ENCODE measurements around the gene EIF4EBP3. TPM values are rescaled to one million over a fixed set of nuclear protein-coding genes. Genes with fewer than 3 reads are reported as not detected.

Gene EIF4EBP3
- total and polyA plus RNA-seq, 2 donors (not counting 1 experiment from before 2014, with no cell fraction given): 15.0 to 18.2 TPM

DNA sequence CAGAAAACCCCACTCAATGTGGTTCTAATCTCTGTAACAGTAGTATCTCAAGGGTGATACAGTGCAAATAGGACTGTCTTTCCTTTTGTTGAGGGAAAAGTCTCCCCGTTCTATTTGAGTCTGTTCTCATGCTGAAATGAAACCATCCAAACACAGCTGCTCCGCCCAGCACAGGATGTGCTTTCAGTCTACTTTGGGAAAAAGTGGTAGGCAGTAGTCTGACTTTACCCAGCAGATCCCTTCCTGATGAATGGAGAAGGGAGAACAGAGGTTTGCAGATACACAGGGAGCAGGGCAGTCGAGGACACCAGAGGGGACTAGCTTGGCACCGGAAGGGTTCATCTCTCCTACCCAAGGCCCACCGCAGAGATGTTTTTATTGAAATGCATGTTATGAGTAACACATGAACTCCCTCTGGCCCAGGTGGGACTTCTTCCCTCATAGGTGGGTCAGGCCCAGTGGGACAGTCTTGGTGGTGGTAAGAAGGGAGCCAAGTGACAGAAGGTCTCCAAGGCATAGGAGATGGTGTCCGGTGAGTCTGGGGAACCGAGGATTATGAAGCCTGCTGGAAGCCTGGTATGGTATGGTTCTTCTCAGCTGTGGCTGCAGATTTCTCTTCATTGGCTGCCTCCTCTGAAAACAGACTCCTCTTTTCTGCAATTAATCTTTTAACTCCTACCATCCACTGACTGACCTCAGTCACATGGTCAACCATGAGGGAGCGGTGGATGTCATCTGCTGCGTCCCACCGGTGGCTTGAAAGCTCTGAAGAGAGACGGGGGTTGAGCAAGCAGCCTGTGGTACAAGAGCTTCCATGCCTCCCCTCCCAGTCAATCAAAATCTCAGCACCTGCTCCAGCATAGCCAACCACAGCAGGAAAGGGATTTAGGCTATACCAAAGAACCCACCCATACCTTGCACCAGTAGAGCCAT is 3.0 kb downstream of the EIF4EBP3 start:
- H3K27ac Mint-ChIP-seq: peak overlapping the region; percentile 70
- H4K20me1 ChIP-seq (ENCODE audit: control insufficient read depth, insufficient read depth, low read length, poor library complexity, severe bottlenecking): peaks cover 3% of the 10 kb centered on the region
- peak overlapping the region; percentile 30 for H3K4me3 Mint-ChIP-seq
- peaks cover 10 to 34% of the 10 kb centered on the region in 2 donors for H3K4me1 ChIP-seq (ENCODE audit: control insufficient read depth in 2 of 2, insufficient read depth in 2 of 2, low read length in 2 of 2)
- DNase-seq (no peak), ATAC-seq (ENCODE audit: low read depth) (no peak)
- H3K79me2 ChIP-seq (ENCODE audit: control insufficient read depth, insufficient read depth, low read length): peaks cover 16% of the 10 kb centered on the region
- CTCF ChIA-PET: interaction anchor here (1.3 kb wide), 1 partner anchor 96 kb away, joined by 4 read pairs; no protein-coding TSS in a partner anchor
- no peaks in the 10 kb centered on the region for H3K9me3 ChIP-seq (ENCODE audit: control extremely low read depth in 1 of 3, control insufficient read depth in 2 of 3, insufficient read depth in 1 of 3, low read length in 2 of 3)
- no peak overlapping the region for H3K9ac ChIP-seq (ENCODE audit: low read length)
- TF ChIP-seq CTCF (IDR thresholded peaks at IDR 0.05) (no peak), EZH2 (IDR thresholded peaks at IDR 0.05; ENCODE audit: borderline replicate concordance, insufficient read depth, low read depth, low read length, poor library complexity, severe bottlenecking) (no peak)
- H3K27ac ChIP-seq (ENCODE audit: low read length in 2 of 2): peak overlapping the region in 1 of 2 donors; percentile 85
- POLR2A ChIA-PET: interaction anchor here (0.5 to 0.6 kb wide), 2 partner anchors 19 to 298 kb away, joined by 4 read pairs; no protein-coding TSS in a partner anchor
- 99% methylated on average over 8 of the region's 11 CpGs for WGBS (ENCODE audit: insufficient coverage)
- H3K27me3 Mint-ChIP-seq: no peaks in the 10 kb centered on the region
- H3K4me2 ChIP-seq (replicated peaks; ENCODE audit: low read depth, low read length, poor library complexity, severe bottlenecking): no peak overlapping the region
- peaks cover 52% of the 10 kb centered on the region for H3K4me1 Mint-ChIP-seq
- no peaks in the 10 kb centered on the region for H3K27me3 ChIP-seq (replicated peaks in 1 of 4; ENCODE audit: control extremely low read depth in 1 of 4, control insufficient read depth in 3 of 4, insufficient read depth in 4 of 4, low read length in 3 of 4)
- no peak overlapping the region for H2AFZ ChIP-seq (ENCODE audit: insufficient read depth, low read depth, low read length, poor library complexity, severe bottlenecking)
- intact Hi-C loops (cut with micrococcal nuclease): no loop called here
- no peak overlapping the region for H3K4me3 ChIP-seq (ENCODE audit: control extremely low read depth in 1 of 5, extremely low read depth in 1 of 5, insufficient read depth in 1 of 5, low read depth in 2 of 5, low read length in 4 of 5)
- H3K9me3 Mint-ChIP-seq (ENCODE audit: insufficient read depth): no peaks in the 10 kb centered on the region
- peaks cover 0 to 29% of the 10 kb centered on the region in 2 experiments for H3K36me3 ChIP-seq (replicated peaks in 1 of 2; ENCODE audit: control extremely low read depth in 1 of 2, control insufficient read depth in 1 of 2, extremely low read depth in 1 of 2, insufficient read depth in 2 of 2, low read length in 1 of 2)

DNA sequence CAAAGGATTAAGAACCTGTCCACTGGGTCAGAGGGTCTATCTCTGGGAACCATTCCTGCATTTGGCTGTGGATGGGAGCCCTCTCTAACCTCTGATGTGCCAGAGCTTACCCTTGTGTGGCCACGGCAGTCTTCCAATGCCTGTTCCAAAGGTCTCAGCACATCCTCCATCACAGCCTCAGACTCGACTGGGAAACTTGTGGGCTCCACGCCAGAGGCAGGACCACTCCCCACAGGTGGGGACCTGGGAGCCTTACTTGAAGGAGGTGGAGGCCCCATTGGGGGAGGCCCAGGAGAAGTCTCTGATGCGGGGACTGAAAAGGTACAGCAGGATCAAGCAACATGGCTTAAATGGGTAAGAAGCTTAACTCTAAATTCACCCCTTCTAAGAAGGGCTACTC is 4.4 kb downstream of the EIF4EBP3 start:
- Histone ChIP-seq H3K79me2 (ENCODE audit: control insufficient read depth, insufficient read depth, low read length) (peaks cover 31% of the 10 kb centered on the region), H3K27me3 (replicated peaks in 1 of 4; ENCODE audit: control extremely low read depth in 1 of 4, control insufficient read depth in 3 of 4, insufficient read depth in 4 of 4, low read length in 3 of 4) (no peaks in the 10 kb centered on the region), H3K27ac (ENCODE audit: low read length in 2 of 2) (no peak overlapping the region), H4K20me1 (ENCODE audit: control insufficient read depth, insufficient read depth, low read length, poor library complexity, severe bottlenecking) (peaks cover 4% of the 10 kb centered on the region), H2AFZ (ENCODE audit: insufficient read depth, low read depth, low read length, poor library complexity, severe bottlenecking) (no peak overlapping the region), H3K4me1 (ENCODE audit: control insufficient read depth in 2 of 2, insufficient read depth in 2 of 2, low read length in 2 of 2) (peaks cover 23 to 47% of the 10 kb centered on the region in 2 donors), H3K4me3 (ENCODE audit: control extremely low read depth in 1 of 5, extremely low read depth in 1 of 5, insufficient read depth in 1 of 5, low read depth in 2 of 5, low read length in 4 of 5) (no peak overlapping the region), H3K36me3 (replicated peaks in 1 of 2; ENCODE audit: control extremely low read depth in 1 of 2, control insufficient read depth in 1 of 2, extremely low read depth in 1 of 2, insufficient read depth in 2 of 2, low read length in 1 of 2) (peaks cover 0 to 29% of the 10 kb centered on the region in 2 experiments), H3K9ac (ENCODE audit: low read length) (no peak overlapping the region), H3K9me3 (ENCODE audit: control extremely low read depth in 1 of 3, control insufficient read depth in 2 of 3, insufficient read depth in 1 of 3, low read length in 2 of 3) (no peaks in the 10 kb centered on the region), H3K4me2 (replicated peaks; ENCODE audit: low read depth, low read length, poor library complexity, severe bottlenecking) (no peak overlapping the region)
- ChIA-PET POLR2A (no interaction called here), CTCF (no interaction called here)
- Mint-ChIP-seq H3K27ac (peak overlapping the region; percentile 26), H3K4me3 (no peak overlapping the region), H3K27me3 (no peaks in the 10 kb centered on the region), H3K9me3 (ENCODE audit: insufficient read depth) (no peaks in the 10 kb centered on the region), H3K4me1 (peaks cover 65% of the 10 kb centered on the region)
- TF ChIP-seq EZH2 (IDR thresholded peaks at IDR 0.05; ENCODE audit: borderline replicate concordance, insufficient read depth, low read depth, low read length, poor library complexity, severe bottlenecking) (no peak), CTCF (IDR thresholded peaks at IDR 0.05) (no peak)
- DNase-seq (no peak), ATAC-seq (ENCODE audit: low read depth) (no peak)
- intact Hi-C loops (cut with micrococcal nuclease): no loop called here
- 83% methylated on average over 1 of the region's 4 CpGs for WGBS (ENCODE audit: insufficient coverage)

All from B cell (primary cell).